H1 (cell line): Measurements from ENCODE around the gene SRD5A3. TPM values are rescaled to one million over a fixed set of nuclear protein-coding genes. Genes with fewer than 3 reads are reported as not detected.

ENCODE experiments used
- CTCF ChIA-PET: fragments of 300-600 bp; sonication (Branson Sonifier 250); formaldehyde crosslinking; loops from one replicate; lab custom pipeline; 2021; ENCODE audit not compliant: partially characterized antibody; lab: Charles Lee
- POLR2A ChIA-PET: fragments of 300-600 bp; sonication (Branson Sonifier 250); formaldehyde crosslinking; loops from one replicate; lab custom pipeline; 2021; ENCODE audit warnings: inconsistent platforms; ENCODE audit not compliant: partially characterized antibody; lab: Charles Lee
- DNase-seq, 2 experiments: peaks; one replicate each; pipeline versions ENCODE4 v3.0.0 to v3.0.0-alpha.2; 2010 to 2022; ENCODE audit warnings: low spot score in 2 of 2, low read depth in 1 of 2, mixed read lengths in 1 of 2
- FAIRE-seq: peaks from 2 replicates; lab custom pipeline; 2011; peaks lifted over from hg19 to GRCh38; lab: Jason Lieb, UNC
- H2AFZ ChIP-seq: 2 replicates; pipeline ENCODE4 v1.8.1; 2012; ENCODE audit warnings: low read length, inconsistent platforms
- H2AK5ac ChIP-seq: 2 replicates; pipeline ENCODE4 v1.6.1; 2013; ENCODE audit warnings: low read depth, low read length
- H2BK120ac ChIP-seq: replicated peaks from 2 replicates; pipeline ENCODE3; 2013; ENCODE audit warnings: low read depth, low read length, inconsistent platforms
- H2BK12ac ChIP-seq: 2 replicates; pipeline ENCODE4 v1.6.1; 2013; ENCODE audit warnings: low read depth, low read length
- H2BK15ac ChIP-seq: 2 replicates; pipeline ENCODE4 v1.6.1; 2013; ENCODE audit warnings: low read length
- H2BK20ac ChIP-seq: 2 replicates; pipeline ENCODE4 v1.6.1; 2013; ENCODE audit warnings: low read length
- H2BK5ac ChIP-seq: 2 replicates; pipeline ENCODE4 v1.6.1; 2013; ENCODE audit warnings: low read depth, low read length
- H3K14ac ChIP-seq: 2 replicates; pipeline ENCODE4 v1.6.1; 2013; ENCODE audit warnings: inconsistent platforms; ENCODE audit not compliant: insufficient read length
- H3K18ac ChIP-seq: 2 replicates; pipeline ENCODE4 v1.6.1; 2013; ENCODE audit warnings: low read length; ENCODE audit errors: extremely low read depth
- H3K23ac ChIP-seq: 2 replicates; pipeline ENCODE4 v1.6.1; 2013; ENCODE audit warnings: inconsistent platforms; ENCODE audit not compliant: insufficient read length
- H3K23me2 ChIP-seq: 2 replicates; pipeline ENCODE4 v1.6.1; 2013; ENCODE audit warnings: low read depth, low read length
- H3K27ac ChIP-seq: 2 replicates; pipeline ENCODE4 v1.6.1; 2011; ENCODE audit warnings: low read depth, low read length, inconsistent platforms
- H3K27me3 ChIP-seq, 4 experiments: replicated peaks in 1 of 4; 1 replicate in 1 of 4; 2 replicates in 3 of 4; pipeline versions ENCODE4 v1.6.1 to v1.8.1; 2011 to 2013; ENCODE audit warnings: low read length in 3 of 4, mild to moderate bottlenecking in 3 of 4, inconsistent platforms in 2 of 4, mixed read lengths in 2 of 4, moderate library complexity in 1 of 4; ENCODE audit not compliant: control insufficient read depth in 3 of 4, insufficient read depth in 3 of 4; ENCODE audit errors: extremely low read depth in 1 of 4
- H3K36me3 ChIP-seq, 4 experiments: 2 replicates each; pipeline versions ENCODE4 v1.6.1 to v1.8.1; 2011 to 2013; ENCODE audit warnings: mild to moderate bottlenecking in 4 of 4, low read length in 3 of 4, moderate library complexity in 2 of 4, control low read depth in 1 of 4, inconsistent platforms in 1 of 4; ENCODE audit not compliant: insufficient read depth in 4 of 4, control insufficient read depth in 2 of 4
- H3K4ac ChIP-seq: replicated peaks from 2 replicates; pipeline ENCODE3; 2013; ENCODE audit warnings: low read length, low read depth, mixed read lengths, inconsistent platforms; ENCODE audit not compliant: insufficient read length
- H3K4me1 ChIP-seq, 4 experiments: replicated peaks in 1 of 4; 1 replicate in 1 of 4; 2 replicates in 3 of 4; pipeline versions ENCODE4 v1.6.1 to v1.8.1; 2011 to 2013; ENCODE audit warnings: low read length in 3 of 4, inconsistent platforms in 2 of 4, mixed read lengths in 1 of 4; ENCODE audit not compliant: insufficient read depth in 4 of 4, control insufficient read depth in 3 of 4
- H3K4me2 ChIP-seq, 2 experiments: 2 replicates each; pipeline versions ENCODE4 v1.6.1 to v1.8.1; 2011 to 2013; ENCODE audit warnings: low read depth in 2 of 2, low read length in 2 of 2, control low read depth in 1 of 2, inconsistent platforms in 1 of 2, mild to moderate bottlenecking in 1 of 2; ENCODE audit not compliant: insufficient read depth in 1 of 2
- H3K4me3 ChIP-seq, 4 experiments: fragments of 200-600, 300-600 bp in 1 of 4; sonication (generic), shearing (Covaris generic), sonication (Bioruptor Twin) in 1 of 4; 2 replicates each; pipeline versions ENCODE4 v1.5.1 to v1.8.1; 2011 to 2016; ENCODE audit warnings: low read length in 4 of 4, low read depth in 3 of 4, control low read depth in 2 of 4, inconsistent platforms in 2 of 4, mild to moderate bottlenecking in 2 of 4, mixed read lengths in 1 of 4, moderate library complexity in 1 of 4; ENCODE audit not compliant: insufficient read depth in 2 of 4; ENCODE audit errors: extremely low read depth in 1 of 4
- H3K56ac ChIP-seq: replicated peaks from 2 replicates; pipeline ENCODE3; 2013; ENCODE audit warnings: low read depth, mild to moderate bottlenecking, mixed read lengths, low read length, inconsistent platforms; ENCODE audit not compliant: insufficient read length
- H3K79me1 ChIP-seq: 2 replicates; pipeline ENCODE4 v1.6.1; 2013; ENCODE audit warnings: low read depth, low read length, control low read depth
- H3K79me2 ChIP-seq, 2 experiments: 2 replicates each; pipeline versions ENCODE4 v1.6.1 to v1.8.1; 2012 to 2013; ENCODE audit warnings: low read length in 2 of 2, mild to moderate bottlenecking in 2 of 2, inconsistent platforms in 1 of 2; ENCODE audit not compliant: insufficient read depth in 2 of 2, control insufficient read depth in 1 of 2
- H3K9ac ChIP-seq, 4 experiments: replicated peaks in 1 of 4; 1 replicate in 1 of 4; 2 replicates in 3 of 4; pipeline versions ENCODE4 v1.6.1 to v1.8.1; 2011 to 2013; ENCODE audit warnings: low read depth in 3 of 4, low read length in 3 of 4, control low read depth in 2 of 4, mild to moderate bottlenecking in 2 of 4, moderate library complexity in 2 of 4, inconsistent platforms in 1 of 4; ENCODE audit errors: extremely low read depth in 1 of 4
- H3K9me3 ChIP-seq, 2 experiments: 2 replicates each; pipeline versions ENCODE4 v1.6.1 to v1.8.1; 2012 to 2013; ENCODE audit warnings: mild to moderate bottlenecking in 2 of 2, moderate library complexity in 2 of 2, control low read depth in 1 of 2, inconsistent platforms in 1 of 2, low read depth in 1 of 2, low read length in 1 of 2, mixed read lengths in 1 of 2; ENCODE audit not compliant: insufficient read depth in 2 of 2
- H4K20me1 ChIP-seq, 2 experiments: replicated peaks in 1 of 2; 2 replicates each; pipeline versions ENCODE3 to v1.8.1; 2011 to 2013; ENCODE audit warnings: inconsistent platforms in 2 of 2, low read length in 2 of 2, mild to moderate bottlenecking in 1 of 2; ENCODE audit not compliant: insufficient read depth in 2 of 2, control insufficient read depth in 1 of 2
- H4K5ac ChIP-seq: 2 replicates; pipeline ENCODE4 v1.6.1; 2013; ENCODE audit warnings: low read length, low read depth, mixed read lengths, inconsistent platforms; ENCODE audit not compliant: insufficient read length
- H4K8ac ChIP-seq: 2 replicates; pipeline ENCODE4 v1.8.0; 2013; ENCODE audit warnings: mild to moderate bottlenecking, moderate library complexity, low read length, inconsistent platforms; ENCODE audit not compliant: insufficient read depth; ENCODE audit errors: extremely low read depth
- H4K91ac ChIP-seq: replicated peaks from 2 replicates; pipeline ENCODE3; 2013; ENCODE audit warnings: low read length, mixed read lengths, inconsistent platforms; ENCODE audit not compliant: insufficient read length
- KDM1A ChIP-seq: fragments of 200-600, 300-600 bp; sonication (generic); IDR thresholded peaks from 2 replicates; pipeline ENCODE4 v1.7.1; 2016; ENCODE audit warnings: mild to moderate bottlenecking, low read length, borderline replicate concordance
- YY1 ChIP-seq: IDR thresholded peaks from 2 replicates; pipeline ENCODE4 v1.6.1; 2011; ENCODE audit warnings: low read depth, mild to moderate bottlenecking, low read length
- WGBS, 2 experiments: shearing (Covaris generic) in 1 of 2; methylation state at CpG; one replicate each; pipeline versions ENCODE4 v1.1.6 to v1.1.7; 2013 to 2015; ENCODE audit warnings: low lambda C conversion rate in 2 of 2, mixed read lengths in 2 of 2, inconsistent platforms in 1 of 2, low coverage in 1 of 2, missing lambda C conversion rate in 1 of 2; ENCODE audit not compliant: insufficient replicate concordance in 2 of 2, insufficient coverage in 1 of 2, insufficient read length in 1 of 2; ENCODE audit errors: extremely low coverage in 1 of 2, missing lambda C conversion rate in 1 of 2; 5-methylcytosine and 5-hydroxymethylcytosine counted together
- polyA plus RNA-seq, 7 experiments: library from polyadenylated mRNA; depleted of rRNA in 3 of 7; stranded (reverse) in 5 of 7; unstranded in 2 of 7; fragments of >200 nt in 5 of 7; fragments of 200-250 nt in 2 of 7; gene quantifications; 1 replicate in 5 of 7; 2 replicates in 1 of 7; 4 replicates in 1 of 7; pipeline versions ENCODE4 v1.2.1 to v1.2.3, GENCODE V29; 2011 to 2013; ENCODE audit warnings: missing spikeins in 2 of 7, mixed read lengths in 2 of 7
- total RNA-seq: library from RNA; stranded (reverse); fragmentation: NEBNext Ultra II Directional; extraction: Animal tissue kit (Norgen Biotek cat#: 25700); gene quantifications from 2 replicates; pipeline ENCODE4 v1.2.1, GENCODE V29; 2021
- TF ChIP-seq, protein P1 (sequence below): IDR thresholded peaks from 2 replicates; pipeline ENCODE4 v1.6.1; 2012; ENCODE audit warnings: inconsistent platforms

SRD5A3 gene
- total and polyA plus RNA-seq, 2 of the 8 experiments (the other 6 are each of a cell fraction or from before 2014, with no cell fraction given) = 19.6 to 34.6 TPM

DNA sequence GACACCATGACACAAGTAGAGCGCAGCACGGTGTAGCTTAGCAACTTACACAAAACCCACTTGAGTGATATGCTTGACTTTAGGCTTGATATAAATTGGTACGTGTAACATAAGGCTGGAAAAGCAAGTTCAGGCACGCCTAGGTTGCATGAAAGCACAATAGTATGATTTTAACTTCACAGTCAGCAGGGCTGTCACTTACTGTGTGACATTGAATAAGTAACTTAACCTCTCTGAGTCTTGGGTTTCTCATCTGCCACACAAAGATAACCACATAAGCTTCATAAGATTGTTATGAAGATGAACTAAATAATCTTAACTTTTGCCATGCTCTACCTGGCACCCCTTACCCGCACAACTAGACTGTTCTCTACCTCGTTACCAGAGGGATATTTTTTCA is 9.5 kb downstream of the SRD5A3 start:
- H3K79me1 ChIP-seq = no peaks in the 10 kb centered on the region
- H2BK20ac ChIP-seq = no peak overlapping the region
- H4K8ac ChIP-seq = no peak overlapping the region
- H2BK120ac ChIP-seq = no peak overlapping the region
- no peak overlapping the region for H3K4me2 ChIP-seq
- H2AFZ ChIP-seq = no peak overlapping the region
- no peak overlapping the region for H3K4me3 ChIP-seq
- ChIA-PET CTCF (interaction anchor here (0.9 to 1.9 kb wide), 5 partner anchors 8 to 19 kb away, joined by 3 to 6 read pairs (median 4); partner anchors contain the start of gene SRD5A3), POLR2A (interaction anchor here (1.0 to 1.4 kb wide), 2 partner anchors 9 to 40 kb away, joined by 3 to 5 read pairs; partner anchors contain the start of genes SRD5A3 and TMEM165)
- no peaks in the 10 kb centered on the region for H4K20me1 ChIP-seq
- H3K9me3 ChIP-seq = peaks cover 0 to 4% of the 10 kb centered on the region in 2 experiments; a peak in 1 of 4 replicates
- no peak overlapping the region for H3K14ac ChIP-seq
- H3K36me3 ChIP-seq = peaks cover 0 to 13% (median 0%) of the 10 kb centered on the region in 4 experiments; a peak in 2 of 8 replicates
- TF ChIP-seq, protein P1, sequence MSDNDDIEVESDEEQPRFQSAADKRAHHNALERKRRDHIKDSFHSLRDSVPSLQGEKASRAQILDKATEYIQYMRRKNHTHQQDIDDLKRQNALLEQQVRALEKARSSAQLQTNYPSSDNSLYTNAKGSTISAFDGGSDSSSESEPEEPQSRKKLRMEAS = no peak
- 0 out of 2 replicates have a peak, but pooled peaks have one; percentile 18 for TF ChIP-seq KDM1A
- TF ChIP-seq YY1 = no peak
- no peak overlapping the region for H2AK5ac ChIP-seq
- H3K56ac ChIP-seq = no peak overlapping the region
- no peaks in the 10 kb centered on the region for H3K27me3 ChIP-seq
- H3K18ac ChIP-seq = no peak overlapping the region
- H2BK12ac ChIP-seq = no peak overlapping the region
- no peak overlapping the region for H3K27ac ChIP-seq
- no peak overlapping the region for H4K5ac ChIP-seq
- H3K23me2 ChIP-seq = no peaks in the 10 kb centered on the region
- H2BK5ac ChIP-seq = no peak overlapping the region
- no peaks in the 10 kb centered on the region for H3K79me2 ChIP-seq
- H4K91ac ChIP-seq = no peak overlapping the region
- H3K4me1 ChIP-seq = no peaks in the 10 kb centered on the region
- no peak overlapping the region for H2BK15ac ChIP-seq
- H3K9ac ChIP-seq = no peak overlapping the region
- DNase-seq = peak in 1 of 2 experiments; percentile 22
- H3K4ac ChIP-seq = no peak overlapping the region
- no peak for FAIRE-seq
- 81% methylated on average over 6 of the region's 6 CpGs; no CpG with 5 or more reads in 1 of the 2 experiments for WGBS, 2 experiments
- H3K23ac ChIP-seq = no peak overlapping the region
